ENCODE results near the gene ZNF555. TPM values are rescaled to one million over a fixed set of nuclear protein-coding genes. Genes with fewer than 3 reads are reported as not detected.

ZNF555 gene
- total RNA-seq, 1 donor from 2014 or later, result 18.8 TPM

GRCh38 chr19:2883686-2884439 lies 42.6 kb downstream of the ZNF555 start:
- H4K20me1 ChIP-seq (ENCODE audit: low read depth), result no peaks in the 10 kb centered on the region
- no peak overlapping the region for H3K4me3 Mint-ChIP-seq
- H3K79me2 ChIP-seq (ENCODE audit: low read depth), result no peaks in the 10 kb centered on the region
- no peaks in the 10 kb centered on the region for H3K36me3 Mint-ChIP-seq
- no peaks in the 10 kb centered on the region for H3K4me1 ChIP-seq
- no peaks in the 10 kb centered on the region for H3K36me3 ChIP-seq
- H3K27me3 Mint-ChIP-seq (ENCODE audit: insufficient read depth, low read depth), result peaks cover 5% of the 10 kb centered on the region
- H3K9me3 ChIP-seq (ENCODE audit: low read depth), result peaks cover 3% of the 10 kb centered on the region
- no peak overlapping the region for H3K9ac ChIP-seq
- H3K4me1 Mint-ChIP-seq, result no peaks in the 10 kb centered on the region
- no peak for TF ChIP-seq EZH2 (IDR thresholded peaks at IDR 0.05)
- TF ChIP-seq CTCF (IDR thresholded peaks at IDR 0.05), result no peak
- no peak for TF ChIP-seq EZH2phosphoT487 (IDR thresholded peaks at IDR 0.05)
- no peak overlapping the region for H3K4me3 ChIP-seq
- no peak overlapping the region for H3K4me2 ChIP-seq
- no peak overlapping the region for H3K27ac ChIP-seq
- no peak overlapping the region for H2AFZ ChIP-seq (replicated peaks)
- H3K27ac Mint-ChIP-seq, result no peak overlapping the region
- H3F3A ChIP-seq (ENCODE audit: low read depth), result no peaks in the 10 kb centered on the region
- peaks cover 29% of the 10 kb centered on the region for H3K9me3 Mint-ChIP-seq
- no peaks in the 10 kb centered on the region for H3K27me3 ChIP-seq
- DNase-seq (ENCODE audit: low spot score), result no peak

- Mint-ChIP-seq H3K36me3 (no peaks in the 10 kb centered on the region), H3K9me3 (peaks cover 25% of the 10 kb centered on the region), H3K27ac (no peak overlapping the region), H3K4me1 (no peaks in the 10 kb centered on the region), H3K4me3 (no peak overlapping the region), H3K27me3 (ENCODE audit: insufficient read depth, low read depth) (peaks cover 5% of the 10 kb centered on the region)
- Histone ChIP-seq H3K4me1 (no peaks in the 10 kb centered on the region), H2AFZ (replicated peaks) (no peak overlapping the region), H3K36me3 (no peaks in the 10 kb centered on the region), H3K79me2 (ENCODE audit: low read depth) (no peaks in the 10 kb centered on the region), H3K4me2 (no peak overlapping the region), H3K27ac (no peak overlapping the region), H3K4me3 (no peak overlapping the region), H3K9ac (no peak overlapping the region), H3F3A (ENCODE audit: low read depth) (no peaks in the 10 kb centered on the region), H3K27me3 (no peaks in the 10 kb centered on the region), H3K9me3 (ENCODE audit: low read depth) (no peaks in the 10 kb centered on the region), H4K20me1 (ENCODE audit: low read depth) (no peaks in the 10 kb centered on the region)
- no peak for DNase-seq (ENCODE audit: low spot score)
- no peak for TF ChIP-seq EZH2phosphoT487 (IDR thresholded peaks at IDR 0.05)
- no peak for TF ChIP-seq EZH2 (IDR thresholded peaks at IDR 0.05)
- TF ChIP-seq CTCF (IDR thresholded peaks at IDR 0.05), result no peak
Measured at GRCh38 chr19:2885736-2886135, 44.5 kb downstream of the ZNF555 start.

- Histone ChIP-seq H3K27me3 (no peaks in the 10 kb centered on the region), H3K9me3 (ENCODE audit: low read depth) (no peaks in the 10 kb centered on the region), H3K9ac (no peak overlapping the region), H3K36me3 (no peaks in the 10 kb centered on the region), H3K4me2 (no peak overlapping the region), H2AFZ (replicated peaks) (peak overlapping the region; percentile 66), H3K27ac (no peak overlapping the region), H3K4me3 (no peak overlapping the region), H3K4me1 (no peaks in the 10 kb centered on the region), H3K79me2 (ENCODE audit: low read depth) (no peaks in the 10 kb centered on the region), H3F3A (ENCODE audit: low read depth) (no peaks in the 10 kb centered on the region), H4K20me1 (ENCODE audit: low read depth) (no peaks in the 10 kb centered on the region)
- no peak overlapping the region for H3K27ac Mint-ChIP-seq
- H3K27me3 Mint-ChIP-seq (ENCODE audit: insufficient read depth, low read depth), result peaks cover 7% of the 10 kb centered on the region
- H3K36me3 Mint-ChIP-seq, result no peaks in the 10 kb centered on the region
- no peak for TF ChIP-seq EZH2phosphoT487 (IDR thresholded peaks at IDR 0.05)
- TF ChIP-seq CTCF (IDR thresholded peaks at IDR 0.05), result peak; percentile 66
- no peak overlapping the region for H3K4me3 Mint-ChIP-seq
- peaks cover 25% of the 10 kb centered on the region for H3K9me3 Mint-ChIP-seq
- no peaks in the 10 kb centered on the region for H3K4me1 Mint-ChIP-seq
- DNase-seq (ENCODE audit: low spot score), result peak; percentile 66
Measured at GRCh38 chr19:2887391-2887914, 46.2 kb downstream of the ZNF555 start.

Data from neural progenitor cell (in vitro differentiated cells).